Islet of Langerhans (tissue), 1 donor: ENCODE data around the gene BSG.
"Not testable (repeated sequence)": the region's sequence is repeated elsewhere in the genome, so short reads cannot be mapped to it uniquely, and the experiment has no call there.

Source experiments
- FAIRE-seq: peaks from one replicate; lab custom pipeline; 2011; peaks lifted over from hg19 to GRCh38; lab: Jason Lieb, UNC

Gene BSG

DNA sequence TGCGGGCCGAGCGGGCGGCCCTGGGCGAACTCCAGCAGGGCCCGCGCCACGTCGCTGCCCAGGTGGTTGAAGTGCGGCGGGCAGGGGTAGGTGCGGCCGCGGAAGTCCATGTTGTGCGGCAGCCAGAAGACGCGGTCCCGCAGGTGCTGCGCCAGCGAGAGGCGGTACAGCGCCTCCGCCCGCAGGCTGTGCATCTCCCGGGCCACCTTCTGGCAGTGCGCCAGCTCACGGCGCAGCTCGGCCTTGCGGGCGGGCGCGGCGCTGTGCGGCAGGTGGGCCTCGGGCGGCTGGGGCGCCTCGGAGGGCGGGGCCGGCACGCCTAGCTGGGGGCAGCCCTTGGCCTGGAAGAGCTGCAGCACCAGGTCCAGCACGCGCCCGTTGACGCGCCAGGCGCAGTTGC lies 48.8 kb downstream of the BSG start:
- FAIRE-seq = not testable (repeated sequence)

GRCh38 chr19:621819-622218 lies 49.4 kb downstream of the BSG start:
- FAIRE-seq = no peak

DNA sequence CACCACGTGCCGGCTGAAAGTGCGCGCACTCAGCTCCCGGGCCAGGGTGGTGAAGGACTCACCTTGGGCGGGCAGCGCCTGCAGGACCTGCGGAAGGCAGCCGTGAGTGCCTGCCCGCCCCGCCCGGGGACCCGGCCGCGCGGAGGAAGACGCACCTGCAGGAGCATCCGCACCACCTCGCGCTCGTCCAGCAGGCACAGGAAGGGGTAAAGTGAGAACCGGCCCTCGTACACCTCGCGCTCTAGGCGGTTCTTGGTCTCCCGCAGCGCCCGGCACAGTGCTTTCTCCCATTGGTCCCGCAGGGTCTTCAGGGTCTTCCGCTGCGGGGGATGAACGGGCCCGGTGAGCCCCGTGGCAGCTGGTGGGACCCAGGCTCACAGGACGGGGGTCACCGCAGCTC lies 50.3 kb downstream of the BSG start:
- no peak for FAIRE-seq

- FAIRE-seq = no peak
Observed at GRCh38 chr19:623175-623916, 51.0 kb downstream of the BSG start.

DNA sequence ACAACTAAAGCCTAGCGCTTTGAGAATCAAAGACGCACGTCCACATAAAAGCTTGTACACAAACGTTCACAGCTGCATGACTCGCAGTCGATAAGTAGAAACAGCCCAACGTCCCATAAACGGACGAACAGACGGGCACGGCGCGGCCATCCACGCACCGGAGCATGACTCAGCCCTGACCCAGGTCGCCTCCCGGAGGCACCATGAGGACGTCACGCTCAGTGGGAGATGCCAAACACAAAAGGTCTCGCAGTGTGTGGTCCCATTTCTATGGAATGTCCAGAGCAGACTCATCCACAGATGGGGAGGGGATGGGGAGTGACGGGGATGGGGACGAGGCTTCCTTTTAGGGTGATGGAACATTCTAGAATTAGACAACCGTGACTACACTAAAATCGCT lies 51.6 kb downstream of the BSG start:
- no peak for FAIRE-seq

- no peak for FAIRE-seq
Observed at GRCh38 chr19:624433-625109, 52.2 kb downstream of the BSG start.

- FAIRE-seq = no peak
Observed at GRCh38 chr19:625257-625656, 52.9 kb downstream of the BSG start.

- FAIRE-seq = not testable (repeated sequence)
Observed at GRCh38 chr19:626566-626965, 54.2 kb downstream of the BSG start.

DNA sequence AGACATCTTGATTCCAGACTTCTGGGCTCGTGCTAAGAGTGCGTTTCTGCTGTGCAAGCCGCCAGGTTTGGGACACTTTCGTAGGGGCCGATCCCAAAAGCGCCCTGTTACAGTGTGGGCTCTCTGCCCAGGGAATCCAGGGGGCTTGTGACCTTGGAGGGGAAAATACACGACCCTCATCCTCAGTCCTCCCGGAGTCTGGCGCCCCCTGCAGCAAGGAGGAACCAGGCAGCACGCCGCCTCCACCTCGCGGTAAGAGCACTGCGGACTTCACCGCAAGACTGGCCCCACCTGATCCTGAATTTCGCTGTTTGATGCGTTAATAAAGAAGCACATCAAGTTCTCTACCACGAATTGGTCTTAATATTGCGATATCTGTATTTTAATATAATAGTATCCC lies 55.8 kb downstream of the BSG start:
- no peak for FAIRE-seq

DNA sequence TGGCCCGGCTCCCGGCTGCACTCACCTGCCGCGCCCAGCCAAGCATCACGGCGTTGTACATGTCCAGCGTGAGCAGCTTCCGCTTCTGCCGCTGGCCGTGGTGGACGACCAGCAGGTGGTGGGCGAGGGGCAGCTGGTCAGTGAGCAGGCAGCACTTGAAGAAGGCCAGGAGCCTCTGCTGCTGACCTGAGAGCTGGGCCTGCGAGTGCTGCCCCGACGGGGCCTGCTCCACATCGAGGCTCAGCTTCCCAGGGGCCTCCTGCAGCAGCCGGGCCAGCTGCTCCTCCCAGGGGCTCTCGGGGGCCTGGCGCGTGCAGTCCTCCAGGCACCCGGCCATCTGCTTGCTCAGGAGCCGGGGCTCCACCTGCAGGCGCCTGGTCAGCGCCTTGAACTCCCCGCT lies 57.1 kb downstream of the BSG start:
- not testable (repeated sequence) for FAIRE-seq

DNA sequence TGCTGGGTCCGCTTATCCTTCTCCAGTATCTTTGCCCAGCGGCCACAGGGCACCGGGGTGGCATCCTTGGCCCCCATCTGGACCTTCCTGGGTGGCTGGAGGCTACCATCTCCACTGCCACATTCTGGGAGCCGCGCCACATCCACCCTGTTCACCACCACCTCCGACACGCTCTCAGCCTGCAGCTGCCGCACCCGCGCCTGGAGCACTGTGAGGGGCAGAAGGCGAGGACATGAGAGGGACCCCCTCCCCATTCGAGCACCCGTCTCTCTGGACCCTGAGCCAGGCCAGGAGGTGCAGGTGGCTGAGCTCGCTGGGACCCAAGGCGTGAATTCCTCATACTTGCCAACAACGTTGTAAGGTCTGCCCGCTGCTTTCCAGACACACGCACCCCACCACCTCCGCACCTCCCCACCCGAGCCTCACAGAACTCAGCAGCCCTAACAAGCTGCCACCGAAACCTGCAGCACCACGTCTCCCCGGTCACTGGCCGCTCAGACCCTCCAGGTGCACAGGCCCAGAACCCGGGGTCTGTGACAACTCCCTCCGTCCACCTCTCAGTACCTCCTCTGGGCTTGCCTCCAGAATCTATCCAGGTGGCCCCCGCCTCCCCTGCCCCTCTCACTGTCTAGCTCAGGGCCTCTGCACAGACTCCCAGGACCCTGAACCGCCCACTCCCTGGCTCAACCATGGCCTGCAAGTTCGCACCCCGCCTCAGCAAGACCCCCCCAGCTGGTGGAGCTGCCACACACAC lies 57.7 kb downstream of the BSG start:
- no peak for FAIRE-seq

DNA sequence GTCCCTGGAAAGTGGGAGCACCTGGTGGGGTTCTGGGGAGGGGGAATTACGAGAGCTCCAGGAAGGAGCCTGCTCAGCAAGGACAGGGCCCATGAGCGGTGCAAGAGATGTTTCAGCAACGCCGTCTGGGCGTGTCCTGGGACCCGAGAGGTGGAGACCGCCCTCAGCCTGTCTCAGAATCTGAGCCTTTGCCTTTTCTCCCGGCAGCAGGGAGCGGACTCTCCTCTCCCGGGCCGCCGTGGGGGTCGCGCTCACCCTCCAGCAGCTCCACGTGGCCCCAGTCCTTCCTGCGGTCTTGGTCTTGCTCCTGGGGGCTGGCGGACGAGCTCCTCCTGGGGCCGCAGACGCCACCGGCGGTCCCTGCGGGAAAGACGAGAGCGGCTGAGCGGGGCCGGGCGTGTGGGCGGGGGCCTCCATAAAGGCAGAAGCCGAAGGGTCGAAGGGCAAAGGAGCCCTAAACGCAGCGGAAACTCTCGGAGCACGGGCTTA lies 60.2 kb downstream of the BSG start:
- FAIRE-seq = no peak
